ENCODE measurements around the gene FBLN7. TPM values are rescaled to one million over a fixed set of nuclear protein-coding genes. Genes with fewer than 3 reads are reported as not detected.
"Not testable (repeated sequence)": the region's sequence is repeated elsewhere in the genome, so short reads cannot be mapped to it uniquely, and the experiment has no call there.

Gene FBLN7, protein sequence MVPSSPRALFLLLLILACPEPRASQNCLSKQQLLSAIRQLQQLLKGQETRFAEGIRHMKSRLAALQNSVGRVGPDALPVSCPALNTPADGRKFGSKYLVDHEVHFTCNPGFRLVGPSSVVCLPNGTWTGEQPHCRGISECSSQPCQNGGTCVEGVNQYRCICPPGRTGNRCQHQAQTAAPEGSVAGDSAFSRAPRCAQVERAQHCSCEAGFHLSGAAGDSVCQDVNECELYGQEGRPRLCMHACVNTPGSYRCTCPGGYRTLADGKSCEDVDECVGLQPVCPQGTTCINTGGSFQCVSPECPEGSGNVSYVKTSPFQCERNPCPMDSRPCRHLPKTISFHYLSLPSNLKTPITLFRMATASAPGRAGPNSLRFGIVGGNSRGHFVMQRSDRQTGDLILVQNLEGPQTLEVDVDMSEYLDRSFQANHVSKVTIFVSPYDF
- 1.5 and 6.6 TPM in 2 replicates for total RNA-seq

DNA sequence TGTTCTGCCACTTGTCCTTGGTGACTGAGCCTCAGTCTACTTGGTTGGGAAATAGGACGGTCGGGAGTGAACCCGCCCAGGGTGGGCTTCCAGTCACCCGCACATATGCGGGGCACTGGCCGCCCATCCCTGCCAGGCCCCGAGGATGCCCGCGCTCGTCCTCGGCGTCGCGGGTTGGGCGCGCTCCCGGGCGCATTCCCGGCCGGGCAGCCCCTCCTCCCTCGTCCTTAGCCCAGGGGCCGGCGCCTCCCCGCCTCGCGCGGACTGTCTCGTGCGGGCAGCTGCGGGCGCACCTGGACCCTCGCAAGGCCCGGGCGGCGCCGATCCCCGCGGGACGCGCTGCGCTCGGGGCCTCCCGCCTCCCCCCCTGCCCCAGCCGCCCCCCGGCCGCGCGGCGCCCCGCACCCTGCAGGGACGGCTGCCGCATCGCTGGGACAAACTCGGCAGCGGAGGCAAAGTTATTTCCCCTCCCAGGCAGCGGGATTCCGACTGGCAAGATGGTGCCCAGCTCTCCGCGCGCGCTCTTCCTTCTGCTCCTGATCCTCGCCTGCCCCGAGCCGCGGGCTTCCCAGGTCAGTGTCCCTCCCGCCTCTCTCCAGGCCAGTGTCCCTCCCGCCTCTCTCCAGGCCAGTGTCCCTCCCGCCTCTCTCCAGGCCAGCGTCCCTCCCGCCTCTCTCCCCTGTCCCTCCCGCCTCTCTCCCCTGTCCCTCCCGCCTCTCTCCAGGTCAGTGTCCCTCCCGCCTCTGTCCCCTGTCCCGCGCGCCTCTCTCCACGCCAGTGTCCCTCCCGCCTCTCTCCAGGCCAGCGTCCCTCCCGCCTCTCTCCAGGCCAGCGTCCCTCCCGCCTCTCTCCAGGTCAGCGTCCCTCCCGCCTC lies at the start of gene FBLN7:
Gene FBLN7, plus strand, starts transcription at position 227 of the 874 bp plus-strand sequence. Its CDS starts 271 bp downstream, at position 498.
- peak in 1 of 2 donors; percentile 29 for DNase-seq (ENCODE audit: low read depth in 2 of 2)

DNA sequence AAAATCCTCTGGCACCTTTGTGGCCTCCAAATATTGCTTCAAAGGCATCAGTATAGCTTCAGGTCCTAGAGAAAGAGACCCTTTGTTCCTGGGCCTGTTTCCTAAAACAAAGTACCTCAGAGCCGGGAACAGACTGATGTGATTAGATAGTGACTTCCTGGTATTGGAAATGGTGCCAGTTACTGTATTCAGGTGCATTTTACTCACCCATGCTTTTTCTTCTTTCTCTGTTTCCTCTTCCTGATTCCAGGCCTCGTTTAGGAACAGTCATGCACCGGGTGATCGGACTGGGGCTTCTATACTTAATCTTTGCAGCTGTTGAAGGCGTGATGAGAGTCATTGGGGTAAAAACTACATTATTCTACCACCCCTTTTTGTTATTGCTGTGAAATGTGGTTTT lies 48.8 kb upstream of the FBLN7 start:
- no peak for DNase-seq (ENCODE audit: low read depth in 2 of 2)

DNA sequence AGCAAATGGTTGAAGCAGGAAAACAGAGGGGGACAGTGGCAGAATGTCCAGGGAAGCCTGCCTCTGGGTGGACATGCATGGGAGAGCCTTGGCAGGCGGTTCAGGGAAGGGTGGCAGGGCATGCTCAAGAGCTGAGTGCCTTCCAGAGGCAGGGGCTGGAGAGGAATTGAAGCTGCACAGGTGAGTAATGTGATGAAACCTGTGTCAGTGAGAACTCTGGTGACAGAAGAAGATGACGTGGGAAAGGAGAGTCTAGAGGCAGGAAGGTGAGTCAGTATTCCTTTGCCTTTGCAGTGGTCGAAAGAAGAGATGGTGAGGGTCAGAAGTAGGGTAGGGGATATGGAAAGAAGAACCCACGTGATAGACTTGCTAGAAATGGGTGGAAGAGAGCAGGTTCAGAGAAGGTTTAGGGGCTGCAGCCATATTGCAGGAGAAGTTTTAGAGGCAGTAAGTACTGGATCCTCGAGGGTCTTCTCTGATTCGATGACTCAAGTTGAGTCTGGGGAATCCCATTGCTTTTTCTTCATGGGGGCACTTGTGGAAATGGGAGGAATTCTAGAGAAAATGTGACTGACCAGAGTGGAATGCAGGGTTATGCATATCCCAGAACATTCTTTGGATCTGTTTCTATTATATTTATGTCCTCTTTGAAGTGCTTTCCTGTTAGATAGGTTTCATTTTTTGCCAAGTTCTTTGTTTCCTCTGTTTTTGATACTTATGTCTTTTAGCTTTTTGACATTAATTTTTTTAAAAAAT lies 45.7 kb upstream of the FBLN7 start:
- DNase-seq (ENCODE audit: low read depth in 2 of 2): peak; percentile 44 to 83

DNA sequence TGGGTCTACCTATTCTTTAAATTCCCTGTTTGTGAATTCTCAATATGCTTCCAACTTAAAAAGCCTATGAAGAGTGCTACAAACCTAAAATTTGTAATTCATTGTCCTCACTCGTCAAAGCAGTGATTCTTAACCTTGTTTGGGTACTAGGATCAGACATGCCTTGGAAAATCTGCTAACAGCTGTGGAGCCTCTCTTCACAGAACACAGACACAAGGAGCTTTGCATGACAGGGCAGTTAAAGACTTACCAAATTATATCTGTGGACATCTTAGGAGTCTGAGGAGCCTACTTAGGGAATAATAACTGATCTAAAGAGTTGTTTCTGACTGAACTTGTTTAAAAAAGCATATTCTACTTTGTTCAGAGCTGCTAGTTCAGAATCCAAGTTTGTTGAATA lies 45.0 kb upstream of the FBLN7 start:
- DNase-seq (ENCODE audit: low read depth in 2 of 2): peak in 1 of 2 donors; percentile 4

DNA sequence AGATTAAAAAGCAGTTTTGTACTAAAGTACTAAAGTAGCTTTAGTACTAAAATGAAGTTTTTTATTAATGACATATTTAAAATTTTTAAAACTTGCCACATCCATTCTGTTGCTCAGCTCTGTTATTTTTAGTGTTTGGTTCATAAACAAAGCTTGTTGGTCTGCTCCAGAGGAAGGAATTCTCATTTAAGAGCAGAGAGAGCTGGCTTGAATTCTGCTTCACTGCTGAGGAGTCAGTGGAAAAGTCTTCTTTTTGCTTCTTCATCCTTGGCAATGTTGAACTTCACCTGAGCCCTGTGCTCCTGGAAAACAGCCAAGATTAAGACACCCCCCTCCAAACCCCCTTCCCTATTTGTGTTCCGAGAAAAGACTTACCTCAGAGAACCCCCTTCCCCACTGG lies 42.5 kb upstream of the FBLN7 start:
- no peak for DNase-seq (ENCODE audit: low read depth in 2 of 2)

DNA sequence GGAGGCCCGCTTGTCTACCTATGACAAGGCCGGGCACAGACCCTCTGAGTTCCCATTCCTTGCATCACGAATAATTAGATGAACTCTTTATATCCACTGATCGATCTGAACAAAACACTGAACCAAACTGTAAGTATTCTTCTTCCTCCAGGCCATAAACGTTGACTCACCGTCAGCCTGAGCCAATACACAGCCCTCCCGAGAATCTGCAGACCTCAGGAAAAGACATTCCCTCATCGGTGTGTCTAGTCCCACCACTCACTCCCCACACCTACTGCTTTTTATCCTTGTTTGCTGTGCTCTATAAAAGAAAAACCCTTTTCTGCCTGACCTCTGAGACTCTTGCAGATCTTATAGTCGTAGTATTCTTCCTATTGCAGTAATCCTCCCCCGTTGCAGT lies 42.1 kb upstream of the FBLN7 start:
- DNase-seq (ENCODE audit: low read depth in 2 of 2): peak in 1 of 2 donors; percentile 27

DNA sequence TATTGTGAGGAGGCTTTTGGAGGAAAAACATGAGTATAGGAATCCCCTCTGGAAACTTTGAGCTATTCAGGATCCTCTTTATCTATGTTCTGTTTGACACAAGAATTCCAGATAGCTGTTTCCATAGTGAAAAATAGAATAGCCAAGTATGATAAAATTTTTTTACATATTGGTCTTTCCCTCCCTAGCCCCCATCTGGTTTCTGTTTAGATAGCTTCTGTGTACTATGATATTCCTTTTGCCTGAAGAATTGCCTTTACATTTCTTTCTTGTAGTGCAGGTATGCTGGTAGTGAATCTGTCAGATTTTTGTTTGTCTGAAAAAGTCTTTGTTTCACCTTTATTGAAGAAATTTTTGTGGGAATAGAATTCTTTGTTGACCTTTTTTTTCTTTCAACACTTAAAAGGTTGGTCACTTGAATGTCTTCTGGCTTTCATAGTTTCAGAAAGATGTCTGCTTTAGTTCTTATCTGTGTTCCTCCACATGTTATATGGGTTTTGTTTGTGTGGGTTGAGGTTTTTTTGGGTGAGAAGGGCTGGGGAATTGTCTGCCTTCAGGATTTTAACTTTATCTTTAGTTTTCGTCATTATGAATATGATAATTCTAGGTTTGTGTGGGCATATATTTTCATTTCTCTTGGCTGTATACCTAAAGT lies 29.9 kb upstream of the FBLN7 start:
- DNase-seq (ENCODE audit: low read depth in 2 of 2): no peak

DNA sequence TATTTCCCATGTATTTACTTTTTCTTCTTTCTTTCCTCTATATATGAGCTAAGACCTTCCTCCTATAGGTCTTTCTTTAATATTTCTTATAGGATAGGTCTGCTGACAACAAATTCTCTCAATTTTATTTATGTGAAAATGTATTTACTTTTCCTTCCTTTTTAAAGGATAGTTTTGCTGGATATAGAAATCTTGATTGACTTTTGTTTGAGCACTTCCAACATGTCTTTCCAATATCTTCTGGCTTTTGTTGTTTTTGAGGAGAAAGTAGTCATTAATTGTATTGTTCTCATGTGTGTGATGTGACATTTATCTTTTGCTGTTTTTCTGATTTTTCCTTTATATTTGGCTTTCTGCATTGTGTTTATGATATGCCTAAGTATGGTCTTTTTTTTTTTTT lies 28.9 kb upstream of the FBLN7 start:
- no peak for DNase-seq (ENCODE audit: low read depth in 2 of 2)

DNA sequence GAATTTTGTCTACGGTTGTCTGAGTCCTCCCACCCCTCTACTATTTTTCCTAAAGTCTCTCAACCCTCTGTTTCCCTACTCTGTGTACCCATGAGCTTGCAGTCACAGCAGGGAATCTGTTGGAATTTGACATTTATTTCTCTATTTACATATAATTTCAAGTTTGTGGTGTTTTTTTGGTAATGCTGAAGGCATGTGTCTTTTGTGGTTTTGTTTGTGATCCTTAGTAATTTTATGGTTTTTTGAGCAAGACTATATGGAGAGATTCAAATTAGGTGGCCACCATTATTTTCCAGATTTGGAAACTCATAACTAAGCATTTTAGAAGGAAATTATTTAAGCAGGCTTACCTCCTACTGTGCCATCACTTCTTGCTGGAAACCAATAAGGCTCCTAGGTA lies 27.2 kb upstream of the FBLN7 start:
- DNase-seq (ENCODE audit: low read depth in 2 of 2): no peak

DNA sequence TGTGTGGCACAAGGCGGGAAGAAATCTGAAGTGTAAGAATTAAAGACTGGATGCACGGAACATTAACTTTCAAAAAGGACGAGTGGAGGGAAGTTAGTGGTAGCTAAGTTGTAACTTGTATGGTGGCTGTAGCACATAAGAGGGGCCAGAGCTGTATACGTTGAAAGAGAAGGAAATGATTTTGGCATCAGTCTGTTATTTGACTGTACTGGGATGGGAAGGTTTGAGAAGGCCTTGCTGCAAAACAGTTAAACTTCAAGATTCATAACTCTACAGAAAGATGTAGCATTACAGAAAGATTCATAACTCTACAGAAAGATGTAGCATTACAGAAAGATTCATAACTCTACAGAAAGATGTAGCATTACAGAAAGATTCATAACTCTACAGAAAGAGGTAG lies 24.8 kb upstream of the FBLN7 start:
- not testable (repeated sequence) for DNase-seq (ENCODE audit: low read depth in 2 of 2)

- no peak for DNase-seq (ENCODE audit: low read depth in 2 of 2)
Measured at GRCh38 chr2:112118148-112118547, 20.0 kb upstream of the FBLN7 start.

DNA sequence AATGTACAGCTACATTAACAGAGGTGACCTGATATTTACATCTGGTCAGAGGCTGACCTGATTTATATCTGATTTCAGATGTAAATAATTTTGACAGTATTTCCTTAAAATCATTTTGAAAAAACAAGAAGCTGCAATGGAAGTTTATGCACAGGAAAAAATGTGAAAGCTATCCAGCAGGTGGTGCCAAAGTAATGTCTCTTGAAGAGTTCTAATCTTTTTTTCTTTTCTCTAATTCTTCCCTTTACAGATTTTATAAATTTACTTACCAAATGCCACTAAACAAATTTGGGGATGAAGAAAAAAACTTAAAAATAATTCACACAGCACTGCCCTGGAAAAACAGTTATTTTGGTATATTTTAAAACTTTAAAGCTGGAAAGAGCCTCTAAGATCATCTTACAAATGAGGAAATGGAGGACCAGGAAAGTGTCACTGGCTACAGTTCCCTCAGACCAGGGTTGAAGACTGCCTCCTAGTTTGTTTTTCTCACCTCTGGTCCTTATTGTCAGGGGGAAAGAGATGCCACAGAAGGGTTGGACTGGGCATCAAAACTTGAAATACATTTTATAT lies 16.4 kb upstream of the FBLN7 start:
- peak; percentile 46 to 65 for DNase-seq (ENCODE audit: low read depth in 2 of 2)

- DNase-seq (ENCODE audit: low read depth in 2 of 2): no peak
Measured at GRCh38 chr2:112129060-112129459, 9.1 kb upstream of the FBLN7 start.

DNA sequence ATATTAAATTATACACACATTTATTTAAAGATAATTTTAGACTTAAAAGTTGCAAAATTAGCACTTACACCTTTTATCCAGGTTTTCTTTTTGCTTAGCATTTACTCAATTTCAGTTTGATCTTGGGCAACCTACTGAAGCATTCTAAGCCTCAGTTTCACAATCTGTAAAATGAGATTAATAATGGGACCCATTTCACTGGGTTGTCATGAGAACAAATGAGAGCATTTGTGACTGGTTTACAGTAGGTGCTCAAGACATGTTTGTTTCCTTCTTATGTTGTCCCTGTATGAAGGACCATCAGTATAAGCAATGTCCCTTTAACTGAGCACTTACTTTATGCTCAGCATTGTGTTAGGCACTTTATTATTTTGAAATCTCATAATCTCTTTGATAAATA lies 4.8 kb upstream of the FBLN7 start:
- no peak for DNase-seq (ENCODE audit: low read depth in 2 of 2)

- DNase-seq (ENCODE audit: low read depth in 2 of 2): no peak
Measured at GRCh38 chr2:112134120-112134519, 4.1 kb upstream of the FBLN7 start.

DNA sequence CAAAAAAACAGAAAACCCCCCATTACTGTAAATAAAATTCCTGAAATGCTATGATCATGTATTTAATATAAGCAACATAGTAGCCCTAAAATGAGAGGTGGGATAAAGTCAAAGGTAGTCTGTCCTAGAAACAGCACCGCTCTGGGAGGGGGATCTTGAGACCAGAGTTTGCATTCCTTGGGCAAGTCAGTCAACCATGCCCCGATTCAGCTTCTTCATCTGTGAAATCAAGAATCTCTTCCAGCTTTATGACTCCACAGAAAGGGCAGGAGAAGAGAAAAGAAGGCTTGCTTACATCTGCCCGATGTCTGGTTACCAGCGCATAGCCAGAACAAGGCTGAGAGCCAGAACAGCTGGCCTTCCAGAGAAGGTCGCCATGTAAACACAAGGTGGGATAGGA lies 2.1 kb upstream of the FBLN7 start:
- no peak for DNase-seq (ENCODE audit: low read depth in 2 of 2)

DNA sequence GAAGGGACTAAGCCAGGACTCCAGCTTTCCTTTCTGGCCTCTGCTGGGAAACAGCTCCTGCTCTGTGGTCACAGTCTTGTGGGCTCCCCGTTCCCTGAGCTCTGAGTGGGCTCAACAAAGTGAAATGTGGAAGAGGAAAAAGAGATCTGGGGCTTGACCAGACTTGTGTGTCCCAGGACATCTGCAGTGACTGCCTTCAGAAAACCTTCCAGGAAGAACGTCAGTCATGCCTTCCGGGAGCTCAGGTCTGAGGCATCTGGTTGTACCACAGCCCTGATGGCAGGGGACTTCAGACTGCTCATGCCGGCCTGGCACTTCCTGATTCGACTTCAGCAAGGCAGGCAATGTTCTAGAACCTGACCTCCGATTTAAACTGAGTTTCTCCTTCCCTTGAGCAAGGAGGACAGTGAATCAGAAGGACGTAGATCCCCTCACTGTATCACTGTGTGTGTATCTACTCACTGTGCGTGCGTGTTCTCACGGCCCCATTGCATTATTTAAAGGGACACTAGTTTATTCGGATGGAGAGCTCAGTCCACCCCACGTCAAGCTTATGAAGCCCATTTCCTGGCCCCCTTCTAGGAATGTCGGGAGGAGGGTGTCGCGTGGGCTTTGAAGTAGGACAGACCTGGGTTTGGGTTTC lies 548 bp upstream of the FBLN7 start:
- peak in 1 of 2 donors; percentile 45 for DNase-seq (ENCODE audit: low read depth in 2 of 2)

GRCh38 chr2:112139033-112139614 lies 939 bp downstream of the FBLN7 start:
- not testable (repeated sequence) for DNase-seq (ENCODE audit: low read depth in 2 of 2)

DNA sequence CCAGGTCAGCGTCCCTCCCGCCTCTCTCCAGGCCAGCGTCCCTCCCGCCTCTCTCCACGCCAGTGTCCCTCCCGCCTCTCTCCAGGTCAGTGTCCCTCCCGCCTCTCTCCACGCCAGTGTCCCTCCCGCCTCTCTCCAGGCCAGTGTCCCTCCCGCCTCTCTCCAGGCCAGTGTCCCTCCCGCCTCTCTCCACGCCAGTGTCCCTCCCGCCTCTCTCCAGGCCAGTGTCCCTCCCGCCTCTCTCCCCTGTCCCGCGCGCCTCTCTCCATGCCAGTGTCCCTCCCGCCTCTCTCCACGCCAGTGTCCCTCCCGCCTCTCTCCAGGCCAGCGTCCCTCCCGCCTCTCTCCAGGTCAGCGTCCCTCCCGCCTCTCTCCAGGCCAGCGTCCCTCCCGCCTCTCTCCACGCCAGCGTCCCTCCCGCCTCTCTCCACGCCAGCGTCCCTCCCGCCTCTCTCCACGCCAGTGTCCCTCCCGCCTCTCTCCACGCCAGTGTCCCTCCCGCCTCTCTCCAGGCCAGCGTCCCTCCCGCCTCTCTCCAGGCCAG lies 1.5 kb downstream of the FBLN7 start:
- DNase-seq (ENCODE audit: low read depth in 2 of 2): not testable (repeated sequence)
